Activated CD8-positive, alpha-beta T cell treated with anti-CD3 and anti-CD28 coated beads for 36 hours (primary cell): ENCODE measurements around the gene PCDH9. TPM values are rescaled to one million over a fixed set of nuclear protein-coding genes. Genes with fewer than 3 reads are reported as not detected.

Source experiments
- ATAC-seq: fragments of 200-7000 bp; cut with Tn5 transposase; one replicate; pipeline ENCODE4 v1.10.0; 2021; ENCODE audit warnings: mild to moderate bottlenecking, moderate library complexity
- CTCF ChIA-PET: fragments of 350-600 bp; sonication (Branson Sonifier 250); formaldehyde crosslinking; loops from one replicate; lab custom pipeline; 2021; ENCODE audit warnings: antibody characterized with exemption; lab: Charles Lee
- POLR2A ChIA-PET: fragments of 350-600 bp; sonication (Branson Sonifier 250); formaldehyde crosslinking; loops from one replicate; lab custom pipeline; 2021; ENCODE audit warnings: antibody characterized with exemption; lab: Charles Lee
- DNase-seq: peaks from one replicate; pipeline ENCODE4 v3.0.0-alpha.2; 2020
- H3K27ac Mint-ChIP-seq: one replicate; pipeline ENCODE4 v1.8.0; 2021; ENCODE audit warnings: mild to moderate bottlenecking, mixed read lengths
- H3K27me3 Mint-ChIP-seq: one replicate; pipeline ENCODE4 v1.8.0; 2021; ENCODE audit warnings: mixed read lengths
- H3K36me3 Mint-ChIP-seq: one replicate; pipeline ENCODE4 v1.8.0; 2021; ENCODE audit warnings: low read depth, mixed read lengths
- H3K4me1 Mint-ChIP-seq: one replicate; pipeline ENCODE4 v1.8.0; 2021; ENCODE audit warnings: low read depth, mixed read lengths
- H3K4me3 Mint-ChIP-seq: one replicate; pipeline ENCODE4 v1.8.0; 2021; ENCODE audit warnings: mild to moderate bottlenecking, moderate library complexity, mixed read lengths
- H3K9me3 Mint-ChIP-seq: one replicate; pipeline ENCODE4 v1.8.0; 2021; ENCODE audit warnings: mixed read lengths
- CTCF ChIP-seq: fragments of 200-600 bp; IDR thresholded peaks from one replicate; pipeline ENCODE4 v1.8.0; 2022; ENCODE audit warnings: antibody characterized with exemption, mild to moderate bottlenecking
- intact Hi-C: fragments of 100-400 bp; cut with micrococcal nuclease; formaldehyde crosslinking; loops from one replicate; pipeline ENCODE4 v1.10.0; 2022
- total RNA-seq, 2 experiments: library from RNA; stranded (reverse); gene quantifications; one replicate each; pipeline ENCODE4 v1.2.3, GENCODE V29; 2021

The PCDH9 gene
- total RNA-seq, 2 experiments from 2014 or later: 0.04 to 0.14 TPM

GRCh38 chr13:67003743-67004142 lies 226.4 kb downstream of the PCDH9 start:
- Mint-ChIP-seq H3K4me1 (no peaks in the 10 kb centered on the region), H3K4me3 (no peak overlapping the region), H3K36me3 (no peaks in the 10 kb centered on the region), H3K9me3 (peaks cover 2% of the 10 kb centered on the region), H3K27me3 (no peaks in the 10 kb centered on the region), H3K27ac (no peak overlapping the region)
- ChIA-PET POLR2A (no interaction called here), CTCF (no interaction called here)
- DNase-seq (no peak), ATAC-seq (no peak)
- no peak for TF ChIP-seq CTCF
- intact Hi-C loops: no loop called here

DNA sequence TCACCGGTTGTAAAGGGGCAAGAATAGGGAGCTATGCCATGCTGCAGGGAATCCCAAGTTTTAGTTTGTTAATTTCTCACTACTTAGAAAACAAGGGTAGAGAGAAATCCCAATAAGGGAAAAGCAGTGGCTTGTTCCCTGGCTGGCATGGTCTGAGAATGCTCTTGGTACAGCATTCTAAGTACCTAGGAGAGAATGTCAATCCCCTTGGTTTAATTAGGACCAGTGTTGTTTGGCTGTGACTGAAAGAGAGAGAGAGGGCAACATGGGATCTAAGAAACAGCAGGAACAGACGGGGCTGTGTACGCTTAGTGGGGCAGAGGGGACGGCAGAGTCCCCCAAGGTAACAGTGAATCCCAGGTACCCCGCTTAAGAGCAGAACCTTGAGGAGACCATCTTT lies 228.8 kb downstream of the PCDH9 start:
- H3K36me3 Mint-ChIP-seq: no peaks in the 10 kb centered on the region
- no peak for TF ChIP-seq CTCF
- no peaks in the 10 kb centered on the region for H3K4me1 Mint-ChIP-seq
- CTCF ChIA-PET: no interaction called here
- no peak overlapping the region for H3K4me3 Mint-ChIP-seq
- no peaks in the 10 kb centered on the region for H3K27me3 Mint-ChIP-seq
- no peak for ATAC-seq
- DNase-seq: no peak
- peaks cover 2% of the 10 kb centered on the region for H3K9me3 Mint-ChIP-seq
- intact Hi-C loops: no loop called here
- no peak overlapping the region for H3K27ac Mint-ChIP-seq
- POLR2A ChIA-PET: no interaction called here

DNA sequence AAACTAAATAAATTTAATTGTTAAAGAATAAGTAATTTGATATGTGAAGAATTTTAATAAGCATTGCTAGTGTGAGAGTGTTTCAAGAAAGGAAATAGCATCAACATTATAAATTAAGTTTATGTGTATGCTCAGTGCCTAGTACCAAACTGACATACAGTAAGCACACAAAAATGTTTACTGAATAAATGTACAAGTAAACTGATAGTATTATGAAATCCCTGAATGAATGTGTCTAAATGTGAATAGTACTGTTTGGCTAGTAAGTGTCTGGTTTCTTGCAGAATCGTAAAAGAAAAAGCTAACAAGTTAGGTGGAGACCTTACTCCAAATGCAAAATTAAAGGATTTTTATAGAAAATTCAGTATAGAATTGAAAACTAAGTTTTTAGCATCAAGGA lies 233.6 kb downstream of the PCDH9 start:
- no peak for ATAC-seq
- H3K27ac Mint-ChIP-seq: no peak overlapping the region
- no peak overlapping the region for H3K4me3 Mint-ChIP-seq
- peaks cover 4% of the 10 kb centered on the region for H3K9me3 Mint-ChIP-seq
- peaks cover 2% of the 10 kb centered on the region for H3K4me1 Mint-ChIP-seq
- no peak for TF ChIP-seq CTCF
- no peak for DNase-seq
- CTCF ChIA-PET: no interaction called here
- intact Hi-C loops: no loop called here
- POLR2A ChIA-PET: no interaction called here
- no peaks in the 10 kb centered on the region for H3K27me3 Mint-ChIP-seq
- H3K36me3 Mint-ChIP-seq: no peaks in the 10 kb centered on the region

GRCh38 chr13:66995203-66995611 lies 234.9 kb downstream of the PCDH9 start:
- POLR2A ChIA-PET: no interaction called here
- no peak overlapping the region for H3K4me3 Mint-ChIP-seq
- no peak overlapping the region for H3K27ac Mint-ChIP-seq
- H3K4me1 Mint-ChIP-seq: peaks cover 2% of the 10 kb centered on the region
- intact Hi-C loops: no loop called here
- peaks cover 2% of the 10 kb centered on the region for H3K9me3 Mint-ChIP-seq
- DNase-seq (no peak), ATAC-seq (no peak)
- CTCF ChIA-PET: no interaction called here
- no peaks in the 10 kb centered on the region for H3K27me3 Mint-ChIP-seq
- no peaks in the 10 kb centered on the region for H3K36me3 Mint-ChIP-seq
- no peak for TF ChIP-seq CTCF

GRCh38 chr13:66994517-66995202 lies 235.5 kb downstream of the PCDH9 start:
- no peaks in the 10 kb centered on the region for H3K27me3 Mint-ChIP-seq
- CTCF ChIA-PET: no interaction called here
- H3K4me1 Mint-ChIP-seq: peaks cover 2% of the 10 kb centered on the region
- no peak overlapping the region for H3K4me3 Mint-ChIP-seq
- DNase-seq (no peak), ATAC-seq (no peak)
- H3K27ac Mint-ChIP-seq: no peak overlapping the region
- H3K36me3 Mint-ChIP-seq: no peaks in the 10 kb centered on the region
- TF ChIP-seq CTCF: no peak
- POLR2A ChIA-PET: no interaction called here
- H3K9me3 Mint-ChIP-seq: peaks cover 2% of the 10 kb centered on the region
- intact Hi-C loops: no loop called here
